ENCODE results near the gene GPR161.

DNA sequence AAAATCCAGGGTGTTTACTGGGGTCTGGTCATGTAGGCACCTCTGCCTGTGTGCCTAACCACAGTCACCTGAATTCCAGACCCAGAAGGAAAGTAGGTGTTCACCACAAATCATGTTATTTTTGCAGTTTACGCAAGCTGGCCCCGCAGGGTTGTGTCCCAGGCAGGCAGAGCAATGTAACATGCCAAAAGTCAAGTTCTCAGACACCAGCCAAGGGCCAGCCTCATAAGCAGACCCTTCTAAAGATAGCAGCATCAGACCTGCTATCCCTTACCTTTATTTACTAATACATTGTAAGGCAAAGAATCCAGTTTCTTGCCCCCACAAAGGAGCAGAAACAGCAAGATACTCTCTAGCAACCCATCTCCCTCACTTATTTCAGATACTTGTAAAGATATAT, 83.0 kb downstream of the GPR161 start:
- TF ChIP-seq, protein P1, sequence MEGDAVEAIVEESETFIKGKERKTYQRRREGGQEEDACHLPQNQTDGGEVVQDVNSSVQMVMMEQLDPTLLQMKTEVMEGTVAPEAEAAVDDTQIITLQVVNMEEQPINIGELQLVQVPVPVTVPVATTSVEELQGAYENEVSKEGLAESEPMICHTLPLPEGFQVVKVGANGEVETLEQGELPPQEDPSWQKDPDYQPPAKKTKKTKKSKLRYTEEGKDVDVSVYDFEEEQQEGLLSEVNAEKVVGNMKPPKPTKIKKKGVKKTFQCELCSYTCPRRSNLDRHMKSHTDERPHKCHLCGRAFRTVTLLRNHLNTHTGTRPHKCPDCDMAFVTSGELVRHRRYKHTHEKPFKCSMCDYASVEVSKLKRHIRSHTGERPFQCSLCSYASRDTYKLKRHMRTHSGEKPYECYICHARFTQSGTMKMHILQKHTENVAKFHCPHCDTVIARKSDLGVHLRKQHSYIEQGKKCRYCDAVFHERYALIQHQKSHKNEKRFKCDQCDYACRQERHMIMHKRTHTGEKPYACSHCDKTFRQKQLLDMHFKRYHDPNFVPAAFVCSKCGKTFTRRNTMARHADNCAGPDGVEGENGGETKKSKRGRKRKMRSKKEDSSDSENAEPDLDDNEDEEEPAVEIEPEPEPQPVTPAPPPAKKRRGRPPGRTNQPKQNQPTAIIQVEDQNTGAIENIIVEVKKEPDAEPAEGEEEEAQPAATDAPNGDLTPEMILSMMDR (conservative IDR thresholded peaks at IDR 0.05; ENCODE audit: low read length), result no peak
- no peak for TF ChIP-seq EZH2phosphoT487 (IDR thresholded peaks at IDR 0.05; ENCODE audit: borderline replicate concordance)
